Panc1 (cell line): ENCODE measurements around the gene ARRDC5. TPM values are rescaled to one million over a fixed set of nuclear protein-coding genes. Genes with fewer than 3 reads are reported as not detected.
A peak's percentile ranks its signal among the peaks of the same experiment; 100 is the strongest.

Experiments
- ATAC-seq: fragments of 200-7000 bp; cut with Tn5 transposase; 2 replicates; pipeline ENCODE4 v1.9.1; 2020; ENCODE audit warnings: mild to moderate bottlenecking, moderate library complexity
- BruUV-seq: library from RNA; stranded (reverse); fragments of 400-500 nt; replicated peaks from 2 replicates; lab custom pipeline; 2021; lab: Mats Ljungman, UMichigan
- CTCF ChIA-PET: fragments of 300-600 bp; sonication (Branson Sonifier 250); formaldehyde crosslinking; loops from one replicate; lab custom pipeline; 2022; ENCODE audit warnings: antibody characterized with exemption; lab: Charles Lee
- POLR2A ChIA-PET: fragments of 300-600 bp; sonication (Branson Sonifier 250); formaldehyde crosslinking; loops from one replicate; lab custom pipeline; 2022; ENCODE audit warnings: antibody characterized with exemption; lab: Charles Lee
- DNase-seq: peaks from one replicate; pipeline ENCODE4 v3.0.0-alpha.2; 2010; ENCODE audit warnings: low read depth, low spot score
- H3K27ac ChIP-seq: 2 replicates; pipeline ENCODE4 v1.5.1; 2011; ENCODE audit warnings: mild to moderate bottlenecking, low read length, inconsistent platforms
- H3K27me3 ChIP-seq: fragments of 200-500 bp; sonication (Bioruptor generic); 2 replicates; pipeline ENCODE4 v1.6.0; 2014; ENCODE audit warnings: low read length, inconsistent platforms; ENCODE audit not compliant: control insufficient read depth, insufficient read depth
- H3K36me3 ChIP-seq: fragments of 200-500 bp; sonication (Bioruptor generic); 2 replicates; pipeline ENCODE4 v1.5.1; 2014; ENCODE audit warnings: inconsistent platforms, mild to moderate bottlenecking, low read length, moderate library complexity; ENCODE audit not compliant: control insufficient read depth, insufficient read depth
- H3K4me1 ChIP-seq: 2 replicates; pipeline ENCODE4 v1.5.1; 2011; ENCODE audit warnings: inconsistent platforms, mild to moderate bottlenecking, low read length, moderate library complexity; ENCODE audit not compliant: control insufficient read depth, insufficient read depth
- H3K4me3 ChIP-seq, 2 experiments: 2 replicates each; pipeline ENCODE4 v1.5.1; 2011 to 2012; ENCODE audit warnings: low read depth in 2 of 2, low read length in 2 of 2, mild to moderate bottlenecking in 2 of 2, inconsistent platforms in 1 of 2, moderate library complexity in 1 of 2
- H3K9me3 ChIP-seq: fragments of 200-500 bp; sonication (Bioruptor generic); 2 replicates; pipeline ENCODE4 v1.5.1; 2014; ENCODE audit warnings: low read depth, mild to moderate bottlenecking, inconsistent platforms, low read length, moderate library complexity; ENCODE audit not compliant: control insufficient read depth, insufficient read depth
- CTCF ChIP-seq: fragments of 450-650 bp; IDR thresholded peaks from 2 replicates; pipeline ENCODE4 v1.5.1; 2017; ENCODE audit warnings: mild to moderate bottlenecking
- POLR2AphosphoS5 ChIP-seq: IDR thresholded peaks from 2 replicates; pipeline ENCODE4 v1.6.1; 2012; ENCODE audit warnings: mild to moderate bottlenecking, low read depth, low read length, moderate library complexity
- REST ChIP-seq, 2 experiments: IDR thresholded peaks; 2 replicates each; pipeline ENCODE4 v1.6.1; 2011 to 2012; ENCODE audit warnings: low read depth in 2 of 2, control low read depth in 1 of 2, low read length in 1 of 2, mild to moderate bottlenecking in 1 of 2, moderate library complexity in 1 of 2; ENCODE audit not compliant: insufficient read depth in 1 of 2
- SIN3A ChIP-seq: IDR thresholded peaks from 2 replicates; pipeline ENCODE4 v1.6.1; 2012; ENCODE audit warnings: low read depth, mild to moderate bottlenecking, low read length, moderate library complexity, borderline replicate concordance; ENCODE audit not compliant: insufficient read depth
- TCF7L2 ChIP-seq: IDR thresholded peaks from 2 replicates; pipeline ENCODE4 v1.6.1; 2011; ENCODE audit warnings: mild to moderate bottlenecking, low read depth, low read length, inconsistent platforms
- in situ Hi-C: cut with HindIII; loops from 2 replicates; pipeline ENCODE4 v1.10.0; 2016; ENCODE audit warnings: low sequenced_read_pairs, low pct_unique_long_range_greater_than_20kb
- intact Hi-C: fragments of 100-400 bp; cut with micrococcal nuclease; formaldehyde crosslinking; loops from one replicate; pipeline ENCODE4 v1.10.0; 2022; ENCODE audit not compliant: unreplicated experiment
- total RNA-seq: library from RNA; stranded (reverse); gene quantifications from one replicate; pipeline ENCODE4 v1.2.1, GENCODE V29; 2021; ENCODE audit not compliant: unreplicated experiment

ARRDC5 gene
- total RNA-seq, 1 experiment from 2014 or later, result not detected

DNA sequence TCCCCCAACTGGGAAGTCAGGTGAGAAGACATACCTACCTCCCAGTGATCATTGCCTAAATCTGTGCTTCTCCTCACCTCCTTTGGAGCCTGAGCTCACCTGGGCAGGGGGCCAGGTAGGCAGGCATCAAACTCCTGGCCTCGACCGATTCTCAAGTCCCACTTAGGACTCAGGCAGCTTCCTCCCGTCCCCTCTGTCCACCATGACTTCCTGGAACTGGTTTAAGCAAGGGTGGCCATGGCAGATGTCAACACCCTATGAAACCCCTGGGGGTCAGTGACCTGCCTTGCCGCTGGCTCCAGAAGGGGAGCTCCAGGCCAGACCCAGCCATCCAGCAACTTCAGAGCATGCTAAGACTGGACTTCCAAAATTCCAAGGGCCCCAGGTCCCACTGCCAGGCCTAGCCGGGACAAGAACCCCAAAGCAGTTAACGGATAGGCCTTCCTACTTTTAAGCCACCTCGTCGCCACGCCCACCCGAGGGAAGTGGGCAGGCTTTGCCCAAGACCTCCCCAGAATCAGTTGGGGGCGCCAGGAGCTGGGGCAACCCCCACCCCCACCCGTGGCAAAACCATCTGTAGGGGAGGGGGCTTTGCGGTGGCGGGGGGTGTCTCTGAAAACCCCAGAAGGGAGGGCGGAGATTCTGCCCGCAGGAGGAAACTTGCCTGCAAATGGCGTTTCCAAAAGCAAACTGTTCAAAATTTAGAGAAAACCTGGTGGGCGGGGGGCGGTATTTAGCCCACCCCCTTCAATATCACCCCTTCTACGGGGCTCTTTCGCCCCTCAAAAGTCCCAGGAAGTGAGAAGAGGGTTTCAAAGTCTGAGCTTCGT, 35.9 kb downstream of the ARRDC5 start:
- Histone ChIP-seq H3K27me3 (no peaks in the 10 kb centered on the region), H3K4me1 (peaks cover 14% of the 10 kb centered on the region), H3K36me3 (no peaks in the 10 kb centered on the region; the same call in 1 of the 2 replicates), H3K27ac (peak overlapping the region; percentile 89), H3K4me3 (peak overlapping the region; percentile 75 to 86), H3K9me3 (no peaks in the 10 kb centered on the region)
- intact Hi-C loops (no loop called here), in situ Hi-C loops (no loop called here)
- ATAC-seq, result no peak
- ChIA-PET CTCF (interaction anchor here (0.6 to 1.7 kb wide), 3 partner anchors 15 to 45 kb away, joined by 3 to 4 read pairs (median 4); no protein-coding TSS in a partner anchor), POLR2A (interaction anchor here (0.5 kb wide), 2 partner anchors 71 to 535 kb away, joined by 7 to 8 read pairs; no protein-coding TSS in a partner anchor)
- DNase-seq, result no peak
- BruUV-seq, result TSS peak; percentile 95
- TF ChIP-seq SIN3A, result no peak
- no peak for TF ChIP-seq TCF7L2
- no peak for TF ChIP-seq CTCF
- TF ChIP-seq POLR2AphosphoS5, result no peak
- no peak for TF ChIP-seq REST (IDR thresholded peaks at IDR 0.05; ENCODE audit: insufficient read depth in 1 of 2, low read depth in 2 of 2, low read length in 1 of 2)

GRCh38 chr19:4861147-4861546, 41.5 kb downstream of the ARRDC5 start:
- intact Hi-C loops, result no loop called here
- Histone ChIP-seq H3K27ac (no peak overlapping the region), H3K27me3 (no peaks in the 10 kb centered on the region), H3K4me1 (no peaks in the 10 kb centered on the region), H3K9me3 (no peaks in the 10 kb centered on the region), H3K36me3 (no peaks in the 10 kb centered on the region), H3K4me3 (no peak overlapping the region)
- ATAC-seq, result 0 out of 2 replicates have a peak, but pooled peaks have one; percentile 27
- no peak for DNase-seq
- no TSS peak for BruUV-seq
- in situ Hi-C loops, result no loop called here
- ChIA-PET POLR2A (interaction anchor here (0.5 to 0.7 kb wide), 2 partner anchors 47 to 1939 kb away, joined by 5 to 17 read pairs; no protein-coding TSS in a partner anchor), CTCF (interaction anchor here (0.6 kb wide), 1 partner anchor 19 kb away, joined by 3 read pairs; no protein-coding TSS in a partner anchor)
- TF ChIP-seq POLR2AphosphoS5 (no peak), TCF7L2 (no peak), CTCF (no peak), SIN3A (no peak), REST (IDR thresholded peaks at IDR 0.05; ENCODE audit: insufficient read depth in 1 of 2, low read depth in 2 of 2, low read length in 1 of 2) (no peak)
